HUES64 (cell line): ENCODE measurements around the gene OLFM1.

Source experiments
- H3K27ac ChIP-seq: 2 replicates; pipeline ENCODE4 v1.7.0; 2013; ENCODE audit warnings: low read depth, low read length, inconsistent platforms
- H3K27me3 ChIP-seq: 2 replicates; pipeline ENCODE4 v1.6.1; 2013; ENCODE audit warnings: mild to moderate bottlenecking, low read length; ENCODE audit not compliant: insufficient read depth
- H3K36me3 ChIP-seq: 2 replicates; pipeline ENCODE4 v1.6.1; 2013; ENCODE audit warnings: mild to moderate bottlenecking, low read length; ENCODE audit not compliant: insufficient read depth
- H3K4me1 ChIP-seq: 2 replicates; pipeline ENCODE4 v1.6.1; 2013; ENCODE audit warnings: mild to moderate bottlenecking, low read length, moderate library complexity; ENCODE audit not compliant: insufficient read depth
- H3K4me3 ChIP-seq: 2 replicates; pipeline ENCODE4 v1.5.1; 2013; ENCODE audit warnings: mild to moderate bottlenecking, low read length, moderate library complexity
- H3K9ac ChIP-seq: 2 replicates; pipeline ENCODE4 v1.6.1; 2013; ENCODE audit warnings: mild to moderate bottlenecking, low read depth, low read length
- H3K9me3 ChIP-seq: 2 replicates; pipeline ENCODE4 v1.6.1; 2013; ENCODE audit warnings: low read depth, low read length; ENCODE audit not compliant: insufficient read depth
- WGBS: fragments of 150-250, 120-280 bp; methylation state at CpG from one replicate; pipeline ENCODE4 v1.1.7; 2013; ENCODE audit warnings: missing lambda C conversion rate; 5-methylcytosine and 5-hydroxymethylcytosine counted together

OLFM1 gene

DNA sequence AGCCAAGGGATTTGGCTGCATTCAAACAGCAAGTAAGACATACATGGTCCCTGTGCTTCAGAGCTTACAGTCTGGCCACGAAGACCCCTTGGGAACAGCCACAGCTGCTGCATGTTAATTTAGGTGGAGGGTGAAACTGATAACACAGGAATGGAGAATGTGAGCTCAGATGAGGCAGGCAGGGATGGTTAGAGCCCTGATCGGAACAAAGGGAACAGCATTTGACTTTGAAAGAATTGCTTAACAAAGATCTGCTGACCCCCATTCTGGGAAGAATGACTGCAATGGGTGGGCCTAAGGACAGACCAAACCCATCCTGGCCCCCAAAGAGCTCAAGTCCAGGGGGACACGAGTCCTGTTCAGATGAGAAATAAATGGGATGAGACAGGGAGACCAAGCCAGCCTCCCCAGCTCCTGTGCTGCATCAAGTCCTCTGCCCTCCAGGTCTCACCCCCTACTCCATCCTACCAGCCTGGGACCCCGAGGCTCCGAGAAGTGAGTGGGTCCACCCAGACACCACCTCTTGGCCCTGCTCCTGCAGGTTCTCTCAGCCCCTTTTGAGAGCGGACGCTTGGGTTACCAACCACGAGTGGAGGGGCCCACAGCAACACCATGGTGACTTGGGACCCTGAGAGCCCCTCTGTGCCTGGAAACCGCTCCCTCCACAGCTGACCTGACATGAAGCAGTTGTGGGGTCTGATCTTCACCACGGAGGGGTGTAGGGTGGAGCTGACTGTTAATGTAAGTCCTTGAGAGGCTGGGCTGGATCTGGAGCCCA, 50.8 kb downstream of the OLFM1 start:
- no peaks in the 10 kb centered on the region for H3K36me3 ChIP-seq
- H3K9me3 ChIP-seq = peaks cover 17% of the 10 kb centered on the region
- H3K27ac ChIP-seq = peak overlapping the region; percentile 80; the same call in 1 of the 2 replicates
- no peak overlapping the region for H3K4me3 ChIP-seq
- H3K9ac ChIP-seq = no peak overlapping the region
- peaks cover 7% of the 10 kb centered on the region; the same call in 1 of the 2 replicates for H3K4me1 ChIP-seq
- no peaks in the 10 kb centered on the region for H3K27me3 ChIP-seq
- 91% methylated on average over 10 of the region's 10 CpGs for WGBS

DNA sequence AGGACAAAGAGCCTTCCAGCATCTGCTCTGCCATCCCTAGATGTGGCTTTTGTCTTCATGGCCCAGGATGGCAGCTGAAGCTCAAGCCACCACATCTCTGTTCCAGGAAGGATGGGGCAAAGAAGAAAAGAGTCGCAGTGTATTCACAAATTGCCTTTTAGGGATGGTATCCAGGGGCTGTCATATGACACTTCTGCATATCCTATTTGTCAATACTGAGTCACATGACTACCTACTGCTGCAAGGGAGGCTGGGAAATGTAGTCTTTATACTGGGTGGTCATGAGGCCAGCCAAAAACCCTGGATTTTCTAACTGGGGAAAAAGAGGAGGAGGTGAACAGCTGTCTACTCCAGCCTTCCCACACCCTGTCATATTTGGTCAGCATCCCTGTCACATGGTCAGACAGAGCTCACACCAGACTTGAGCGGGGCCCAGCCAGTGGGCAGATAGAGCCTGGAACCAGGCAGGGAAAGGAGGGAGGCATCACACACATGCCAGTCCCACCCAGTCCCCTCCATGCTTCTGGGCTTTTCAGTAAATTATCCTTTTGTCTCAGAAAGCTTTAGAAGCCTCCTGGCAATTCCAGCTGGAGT, 52.0 kb downstream of the OLFM1 start:
- WGBS = 94% methylated on average over 2 of the region's 2 CpGs
- Histone ChIP-seq H3K36me3 (no peaks in the 10 kb centered on the region), H3K27ac (no peak overlapping the region), H3K9ac (no peak overlapping the region), H3K9me3 (peaks cover 17% of the 10 kb centered on the region), H3K4me3 (no peak overlapping the region), H3K4me1 (peaks cover 7% of the 10 kb centered on the region; the same call in 1 of the 2 replicates), H3K27me3 (no peaks in the 10 kb centered on the region)

DNA sequence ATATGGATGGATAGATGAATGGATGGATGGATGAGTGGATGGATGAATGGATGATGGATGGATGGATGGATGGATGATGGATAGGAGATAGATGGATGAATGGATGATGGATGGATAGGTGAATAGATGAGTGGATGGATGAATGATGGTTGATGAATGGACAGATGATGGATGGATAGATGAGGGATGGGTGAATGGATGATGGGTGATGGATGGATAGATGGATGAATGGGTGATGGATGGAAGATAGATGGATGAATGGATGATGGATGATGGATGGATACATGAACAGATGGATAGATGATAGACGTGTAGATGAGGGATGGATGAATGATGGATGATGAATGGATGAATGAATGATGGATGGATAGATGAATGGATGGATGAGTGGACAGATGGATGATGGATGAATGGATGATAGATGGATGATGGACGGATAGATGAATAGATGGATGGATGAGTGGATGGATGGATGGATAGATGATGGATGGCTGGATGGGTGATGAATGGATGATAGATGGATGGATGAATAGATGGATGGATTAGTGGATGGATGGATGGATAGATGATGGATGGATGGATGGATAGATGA, 53.8 kb downstream of the OLFM1 start:
- no peaks in the 10 kb centered on the region for H3K27me3 ChIP-seq
- no peak overlapping the region for H3K27ac ChIP-seq
- no peak overlapping the region for H3K9ac ChIP-seq
- 90% methylated on average over 2 of the region's 2 CpGs for WGBS
- H3K9me3 ChIP-seq = peaks cover 17% of the 10 kb centered on the region
- H3K4me1 ChIP-seq = peaks cover 7% of the 10 kb centered on the region; the same call in 1 of the 2 replicates
- no peak overlapping the region for H3K4me3 ChIP-seq
- H3K36me3 ChIP-seq = no peaks in the 10 kb centered on the region

- Histone ChIP-seq H3K9ac (no peak overlapping the region), H3K4me1 (no peaks in the 10 kb centered on the region), H3K9me3 (no peaks in the 10 kb centered on the region), H3K27ac (no peak overlapping the region), H3K36me3 (no peaks in the 10 kb centered on the region), H3K27me3 (no peaks in the 10 kb centered on the region), H3K4me3 (no peak overlapping the region)
- WGBS = 64% methylated on average over 16 of the region's 16 CpGs
Measured at GRCh38 chr9:135144581-135145170, 57.2 kb downstream of the OLFM1 start.

- H3K27ac ChIP-seq = no peak overlapping the region
- no peaks in the 10 kb centered on the region for H3K36me3 ChIP-seq
- 95% methylated on average over 9 of the region's 9 CpGs for WGBS
- H3K27me3 ChIP-seq = no peaks in the 10 kb centered on the region
- no peaks in the 10 kb centered on the region for H3K9me3 ChIP-seq
- H3K4me3 ChIP-seq = no peak overlapping the region
- H3K9ac ChIP-seq = no peak overlapping the region
- no peaks in the 10 kb centered on the region for H3K4me1 ChIP-seq
Measured at GRCh38 chr9:135145312-135145711, 57.8 kb downstream of the OLFM1 start.

DNA sequence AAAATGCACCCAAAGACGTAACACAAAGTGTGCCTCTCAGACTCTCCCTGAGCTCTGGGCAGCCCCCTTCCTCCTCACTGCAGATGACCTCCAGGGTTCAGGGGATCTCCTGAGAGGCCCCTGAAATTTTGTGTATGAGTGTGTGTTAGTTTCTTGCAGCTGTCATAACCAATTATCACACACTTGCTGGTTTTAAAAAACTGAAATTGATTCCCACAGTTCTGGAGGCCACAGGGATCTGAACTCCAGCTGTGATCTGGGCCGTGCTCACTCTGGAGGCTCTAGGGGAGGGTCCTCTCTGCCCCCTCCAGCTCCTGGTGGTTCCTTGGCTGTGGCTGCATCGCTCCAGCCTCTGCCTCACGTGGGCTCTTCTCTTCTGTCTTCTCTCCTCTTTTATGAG, 58.8 kb downstream of the OLFM1 start:
- 97% methylated on average over 4 of the region's 4 CpGs for WGBS
- Histone ChIP-seq H3K4me1 (no peaks in the 10 kb centered on the region), H3K27ac (no peak overlapping the region), H3K9ac (no peak overlapping the region), H3K4me3 (no peak overlapping the region), H3K9me3 (peaks cover 4% of the 10 kb centered on the region; the same call in 1 of the 2 replicates), H3K36me3 (no peaks in the 10 kb centered on the region), H3K27me3 (no peaks in the 10 kb centered on the region)

- Histone ChIP-seq H3K36me3 (no peaks in the 10 kb centered on the region), H3K4me1 (no peaks in the 10 kb centered on the region), H3K27ac (no peak overlapping the region), H3K9ac (no peak overlapping the region), H3K9me3 (peaks cover 4% of the 10 kb centered on the region; the same call in 1 of the 2 replicates), H3K4me3 (no peak overlapping the region), H3K27me3 (no peaks in the 10 kb centered on the region)
- 91% methylated on average over 16 of the region's 16 CpGs for WGBS
Measured at GRCh38 chr9:135146766-135147473, 59.5 kb downstream of the OLFM1 start.

GRCh38 chr9:135147474-135147805, 60.0 kb downstream of the OLFM1 start:
- Histone ChIP-seq H3K27ac (no peak overlapping the region), H3K9ac (no peak overlapping the region), H3K4me3 (no peak overlapping the region), H3K27me3 (no peaks in the 10 kb centered on the region), H3K36me3 (no peaks in the 10 kb centered on the region), H3K4me1 (peaks cover 4% of the 10 kb centered on the region; the same call in 1 of the 2 replicates), H3K9me3 (peaks cover 4% of the 10 kb centered on the region; the same call in 1 of the 2 replicates)
- 95% methylated on average over 12 of the region's 12 CpGs for WGBS

DNA sequence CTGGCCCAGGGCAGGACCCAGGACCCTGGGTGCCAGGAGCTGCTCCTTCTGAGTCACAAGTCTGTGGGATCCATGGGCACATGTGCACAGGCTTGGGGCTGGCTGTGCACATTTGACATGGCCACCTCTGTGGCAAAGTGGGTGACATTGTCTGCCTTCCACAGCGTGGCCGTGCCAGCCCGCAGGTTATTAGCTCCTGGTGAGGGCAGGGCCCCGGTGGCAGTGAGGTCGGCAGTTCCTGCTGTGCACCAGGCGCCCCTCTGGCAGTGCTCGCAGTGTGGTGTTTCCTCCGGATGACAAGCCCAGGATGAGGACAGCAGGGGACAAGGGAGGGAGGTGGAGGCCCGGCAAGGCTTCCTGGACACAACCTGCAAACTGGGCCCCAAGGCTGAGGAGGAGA, 60.5 kb downstream of the OLFM1 start:
- H3K36me3 ChIP-seq = no peaks in the 10 kb centered on the region
- H3K27ac ChIP-seq = no peak overlapping the region
- peaks cover 8% of the 10 kb centered on the region; the same call in 1 of the 2 replicates for H3K4me1 ChIP-seq
- H3K27me3 ChIP-seq = no peaks in the 10 kb centered on the region
- H3K9ac ChIP-seq = no peak overlapping the region
- peaks cover 4% of the 10 kb centered on the region; the same call in 1 of the 2 replicates for H3K9me3 ChIP-seq
- H3K4me3 ChIP-seq = no peak overlapping the region
- WGBS = 91% methylated on average over 9 of the region's 9 CpGs

- Histone ChIP-seq H3K27me3 (no peaks in the 10 kb centered on the region), H3K4me1 (peaks cover 11% of the 10 kb centered on the region; the same call in 1 of the 2 replicates), H3K27ac (no peak overlapping the region), H3K4me3 (no peak overlapping the region), H3K36me3 (no peaks in the 10 kb centered on the region), H3K9ac (no peak overlapping the region), H3K9me3 (peaks cover 4% of the 10 kb centered on the region; the same call in 1 of the 2 replicates)
- 94% methylated on average over 7 of the region's 7 CpGs for WGBS
Measured at GRCh38 chr9:135148386-135148785, 60.9 kb downstream of the OLFM1 start.
